NT2/D1 (cell line): ENCODE results near the gene NOS1.

Experiments
- SUZ12 ChIP-seq: IDR thresholded peaks from 2 replicates; pipeline ENCODE4 v1.6.1; 2011; ENCODE audit not compliant: insufficient read length, insufficient read depth; ENCODE audit errors: extremely low read depth
- YY1 ChIP-seq: IDR thresholded peaks from 2 replicates; pipeline ENCODE4 v1.6.1; 2011; ENCODE audit not compliant: insufficient read length, insufficient read depth
- ZNF274 ChIP-seq: IDR thresholded peaks from 2 replicates; pipeline ENCODE4 v1.6.1; 2011; ENCODE audit warnings: mild to moderate bottlenecking, low read depth, low read length

- TF ChIP-seq ZNF274 (no peak), YY1 (no peak), SUZ12 (no peak)
Observed at GRCh38 chr12:117395766-117396165, 34.3 kb upstream of the NOS1 start.
